Measurements from ENCODE around the gene NOS1. TPM values are rescaled to one million over a fixed set of nuclear protein-coding genes. Genes with fewer than 3 reads are reported as not detected.

NOS1 gene
- total RNA-seq, 1 donor from 2014 or later: 1.9 TPM

DNA sequence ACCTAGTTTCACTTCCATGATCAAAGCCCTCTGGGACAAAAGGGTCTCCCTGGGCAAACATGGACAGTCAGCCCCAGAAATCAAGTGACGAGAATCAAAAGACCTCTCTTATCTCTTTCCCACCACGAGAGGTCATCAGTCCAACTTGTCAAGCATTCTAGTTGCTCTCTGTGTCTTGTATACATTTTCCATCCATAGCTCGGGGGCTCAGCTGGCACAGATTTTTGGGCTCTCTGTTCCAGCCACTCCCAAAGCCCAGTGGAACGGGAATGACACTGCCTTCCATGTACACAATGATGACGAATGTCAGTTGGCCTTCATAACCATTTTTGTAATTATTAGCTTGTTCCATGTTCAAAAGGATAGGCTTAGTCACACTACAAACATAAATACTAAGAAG, 29.7 kb downstream of the NOS1 start:
- no peak for DNase-seq (ENCODE audit: low spot score)

DNA sequence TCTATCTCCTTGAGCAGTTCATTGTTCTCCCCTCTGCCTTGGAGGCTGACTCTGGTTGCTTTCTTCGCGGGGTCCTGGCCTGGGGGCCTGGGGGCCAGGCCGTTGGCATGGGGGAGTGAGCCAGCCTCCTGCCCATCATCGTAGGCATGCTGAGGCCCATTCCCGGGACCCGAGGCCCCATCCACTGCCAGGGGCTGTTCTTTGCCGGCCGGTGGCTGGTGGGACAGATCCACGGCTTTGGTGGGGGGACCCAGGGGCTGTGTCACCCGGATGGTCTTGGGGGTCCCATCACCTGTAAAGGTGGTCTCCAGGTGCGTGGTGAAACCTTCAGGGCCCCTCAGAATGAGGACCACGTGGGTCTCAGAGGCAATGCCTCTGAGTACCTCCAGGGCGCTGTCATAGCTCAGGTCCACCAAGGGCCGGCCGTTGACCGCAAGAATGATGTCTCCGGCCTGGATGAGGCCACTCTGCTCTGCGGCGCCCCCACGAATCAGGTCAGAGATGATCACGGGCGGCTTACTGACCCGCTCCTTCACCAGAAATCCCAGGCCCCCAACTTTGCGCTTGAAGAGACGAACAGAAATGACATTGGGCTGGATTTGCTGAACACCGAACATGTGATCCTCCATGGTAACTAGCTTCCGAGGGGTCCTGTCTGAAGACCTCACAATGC, 30.8 kb downstream of the NOS1 start:
- no peak for DNase-seq (ENCODE audit: low spot score)

DNA sequence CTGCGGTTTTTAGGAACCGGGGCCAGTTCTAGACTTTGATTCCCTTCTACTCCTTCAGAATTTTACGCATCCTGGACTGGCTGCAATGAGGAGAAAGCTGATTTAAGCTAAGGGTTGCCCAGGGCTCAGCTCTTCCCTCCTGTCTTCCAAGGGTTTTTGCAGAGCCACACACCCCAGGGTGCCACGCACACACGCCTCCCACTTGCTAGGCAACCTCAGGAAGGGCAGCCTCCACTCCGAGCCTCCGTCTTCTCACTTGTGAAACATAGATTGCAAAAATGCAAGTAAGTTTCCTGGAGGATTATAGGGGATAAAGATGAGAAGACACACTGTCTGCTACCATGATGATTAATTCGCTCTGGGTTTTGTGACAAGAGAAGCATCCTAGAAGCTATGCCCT, 31.7 kb downstream of the NOS1 start:
- no peak for DNase-seq (ENCODE audit: low spot score)

DNA sequence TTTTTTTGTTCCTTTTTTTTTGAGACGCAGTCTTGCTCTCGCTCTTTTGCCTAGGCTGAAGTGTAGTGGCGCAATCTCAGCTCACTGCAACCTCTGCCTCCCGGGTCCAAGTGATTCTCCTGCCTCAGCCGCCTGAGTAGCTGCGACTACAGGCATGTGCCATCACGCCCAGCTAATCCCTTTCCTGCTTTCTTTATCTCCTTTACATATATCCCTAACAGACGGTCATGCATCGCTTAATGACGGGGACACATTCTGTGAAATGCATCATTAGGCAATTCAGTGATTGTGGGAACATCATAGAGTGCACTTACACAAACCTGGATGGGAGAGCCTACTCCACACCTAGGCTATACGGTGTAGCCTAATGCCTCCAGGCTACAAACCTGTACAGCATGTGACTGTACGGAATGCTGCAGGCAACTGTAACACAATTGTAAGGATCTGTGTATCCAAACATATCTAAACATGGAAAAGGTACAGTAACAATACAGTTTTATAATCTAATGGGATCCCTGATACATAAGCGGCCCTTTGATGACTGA, 32.8 kb downstream of the NOS1 start:
- no peak for DNase-seq (ENCODE audit: low spot score)

DNA sequence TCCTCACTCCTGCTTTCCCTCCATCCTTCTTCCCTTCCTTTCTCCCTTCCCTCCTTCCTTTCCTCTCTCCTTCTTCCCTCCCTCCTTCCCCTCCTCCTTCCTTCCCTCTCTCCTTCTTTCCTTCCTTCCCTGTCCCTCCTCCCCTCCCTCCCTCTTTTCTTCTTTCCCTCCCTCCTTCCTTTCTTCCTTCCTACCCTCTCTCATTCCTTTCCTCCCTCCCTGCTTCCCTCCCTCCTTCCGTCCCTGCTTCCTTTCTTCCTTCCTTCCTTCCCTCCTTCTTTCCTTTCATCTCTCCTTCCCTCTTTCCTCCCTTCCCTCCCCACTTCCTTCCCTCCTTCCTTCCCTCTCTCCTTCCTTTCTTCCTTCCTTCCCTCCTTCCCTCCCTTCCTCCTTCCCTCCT, 39.0 kb downstream of the NOS1 start:
- DNase-seq (ENCODE audit: low spot score): no peak

DNA sequence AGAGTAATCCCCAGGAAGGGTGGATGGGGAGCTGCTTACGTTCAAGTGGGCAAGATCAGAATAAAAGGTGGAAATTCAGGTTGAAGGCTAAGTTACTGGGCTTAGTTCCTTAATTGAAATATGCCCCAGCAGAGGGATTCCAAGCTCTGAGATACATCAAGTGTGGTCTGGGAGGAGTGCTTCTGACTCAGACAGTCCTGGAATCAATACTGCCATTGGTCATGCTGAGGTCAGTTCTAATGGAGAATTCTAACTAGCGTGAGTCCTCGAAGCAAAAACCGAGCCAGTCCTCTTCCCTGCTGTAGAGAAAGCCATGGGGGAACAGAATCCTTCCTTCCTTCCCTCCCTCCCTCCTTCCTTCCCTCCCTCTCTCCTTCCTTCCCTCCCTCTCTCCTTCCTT, 39.9 kb downstream of the NOS1 start:
- DNase-seq (ENCODE audit: low spot score): no peak

DNA sequence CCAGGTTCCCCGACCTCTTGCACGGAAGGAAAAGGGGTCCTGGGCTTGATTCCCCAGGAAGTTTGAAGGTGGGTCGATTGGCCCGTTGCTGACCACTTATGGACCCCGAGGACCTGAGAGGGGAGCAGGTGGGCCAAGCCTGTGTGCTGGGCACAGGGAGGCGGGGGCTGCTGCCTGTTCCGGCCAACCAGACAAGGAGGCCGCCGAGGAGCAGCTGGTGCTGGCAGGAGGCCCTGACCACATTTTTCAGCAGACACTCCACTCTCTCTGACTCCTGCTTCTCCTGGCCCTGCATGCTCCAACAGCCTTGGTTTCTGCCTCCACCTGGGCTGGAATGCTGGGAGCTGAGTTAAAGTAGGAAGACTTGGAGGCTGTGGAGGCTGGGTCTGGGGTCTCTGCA, 42.8 kb downstream of the NOS1 start:
- DNase-seq (ENCODE audit: low spot score): no peak

DNA sequence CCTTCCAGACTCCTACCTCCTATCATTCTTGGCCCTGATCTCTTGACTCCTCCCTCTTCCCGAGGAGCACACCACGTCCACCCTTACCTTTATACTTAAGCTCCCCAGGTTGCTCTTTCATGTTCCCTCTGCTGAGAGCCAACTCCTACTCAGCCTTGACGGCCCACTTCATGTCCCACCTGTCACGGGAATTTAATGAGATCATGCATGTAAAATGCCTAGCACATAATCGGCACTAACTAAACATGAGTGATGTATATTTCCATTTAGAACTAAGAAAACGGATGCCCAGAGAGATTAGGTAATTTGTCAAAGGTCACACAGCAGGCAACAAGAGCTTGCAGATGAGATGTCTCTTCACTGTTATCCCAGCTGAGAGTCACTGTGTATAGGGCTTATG, 45.1 kb downstream of the NOS1 start:
- no peak for DNase-seq (ENCODE audit: low spot score)

DNA sequence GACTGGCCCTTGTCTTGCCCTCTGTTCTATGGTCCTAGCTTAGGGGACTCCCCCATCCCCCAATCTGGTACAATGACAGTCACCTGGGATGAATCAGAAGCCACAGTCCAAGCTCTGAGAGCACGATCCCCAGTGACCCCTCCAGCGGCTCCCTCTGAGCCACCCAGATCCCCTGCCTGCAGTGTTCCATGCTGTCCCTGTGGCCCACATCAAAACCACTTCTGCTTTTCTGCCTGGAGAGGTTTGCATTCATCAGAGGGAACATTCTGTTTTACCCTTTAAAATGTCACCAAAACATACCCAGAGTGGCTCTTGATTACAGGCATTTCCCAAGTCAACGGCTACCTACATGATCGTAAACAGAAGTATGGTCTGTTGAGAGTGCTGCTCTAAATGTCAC, 47.5 kb downstream of the NOS1 start:
- no peak for DNase-seq (ENCODE audit: low spot score)

DNA sequence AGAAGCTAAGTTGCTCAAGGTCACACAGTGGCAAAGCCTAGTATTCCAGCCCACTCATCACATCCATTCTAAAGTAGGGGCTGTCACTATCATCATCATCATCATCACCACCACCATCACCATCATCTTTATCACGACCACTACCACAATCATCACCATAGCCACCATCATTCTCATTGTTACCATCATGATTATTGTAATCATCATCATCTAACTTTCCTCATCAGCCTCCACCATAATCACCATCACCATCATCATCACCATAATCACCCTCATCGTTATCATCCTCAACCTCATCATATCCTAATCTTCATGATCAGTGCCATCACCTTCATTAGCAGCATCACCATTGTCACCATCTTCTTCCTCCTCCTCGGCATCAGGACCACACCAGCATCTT, 48.7 kb downstream of the NOS1 start:
- DNase-seq (ENCODE audit: low spot score): no peak

DNA sequence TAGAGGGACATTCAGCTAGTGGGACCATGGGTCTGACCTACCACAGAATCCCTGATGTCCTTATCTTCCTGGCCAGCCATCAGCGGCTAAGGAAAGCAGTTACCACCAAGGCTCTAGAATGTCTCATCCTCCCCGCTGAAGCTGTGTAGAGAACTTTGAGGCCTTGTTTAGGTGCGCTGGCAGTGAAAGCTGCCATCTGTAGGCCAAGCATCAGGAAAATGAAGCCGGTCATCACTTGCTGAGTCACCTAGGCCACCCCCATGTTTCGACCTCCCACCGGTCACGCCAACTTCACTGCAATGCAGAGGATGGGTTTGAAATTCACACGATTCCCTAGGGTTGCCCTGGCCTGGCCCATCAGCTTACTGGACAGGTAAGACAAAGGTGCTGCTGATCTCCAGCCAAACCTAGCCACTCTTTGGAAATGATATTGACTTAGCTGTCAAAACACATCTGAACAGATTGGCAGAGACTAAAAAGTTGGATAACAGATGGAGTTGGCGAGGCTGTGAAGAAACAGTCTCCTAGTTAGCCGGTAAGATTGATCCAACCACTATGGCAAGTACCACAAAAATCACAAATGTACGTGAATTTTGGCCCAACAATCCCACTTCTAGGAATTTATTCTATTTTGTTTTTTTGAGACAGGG, 52.0 kb downstream of the NOS1 start:
- no peak for DNase-seq (ENCODE audit: low spot score)

DNA sequence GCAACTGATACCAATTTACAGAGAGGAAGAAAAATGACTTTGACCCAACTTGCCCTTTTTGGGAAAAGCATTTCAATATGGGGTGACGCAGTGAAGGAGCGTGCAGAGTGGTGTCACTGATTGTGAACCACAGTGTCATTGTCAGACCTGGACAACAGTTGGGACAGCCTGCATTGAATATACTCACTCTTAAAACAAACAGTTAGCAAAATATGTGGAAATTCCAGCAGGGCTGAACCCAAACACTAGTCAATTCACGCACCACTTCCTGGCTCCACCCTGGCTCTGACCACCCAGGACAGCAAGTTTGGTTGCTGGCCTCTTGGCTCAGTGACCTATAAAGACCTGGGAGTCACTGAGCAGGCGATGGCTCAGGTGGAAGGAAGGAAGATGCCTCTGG, 61.3 kb downstream of the NOS1 start:
- no peak for DNase-seq (ENCODE audit: low spot score)

DNA sequence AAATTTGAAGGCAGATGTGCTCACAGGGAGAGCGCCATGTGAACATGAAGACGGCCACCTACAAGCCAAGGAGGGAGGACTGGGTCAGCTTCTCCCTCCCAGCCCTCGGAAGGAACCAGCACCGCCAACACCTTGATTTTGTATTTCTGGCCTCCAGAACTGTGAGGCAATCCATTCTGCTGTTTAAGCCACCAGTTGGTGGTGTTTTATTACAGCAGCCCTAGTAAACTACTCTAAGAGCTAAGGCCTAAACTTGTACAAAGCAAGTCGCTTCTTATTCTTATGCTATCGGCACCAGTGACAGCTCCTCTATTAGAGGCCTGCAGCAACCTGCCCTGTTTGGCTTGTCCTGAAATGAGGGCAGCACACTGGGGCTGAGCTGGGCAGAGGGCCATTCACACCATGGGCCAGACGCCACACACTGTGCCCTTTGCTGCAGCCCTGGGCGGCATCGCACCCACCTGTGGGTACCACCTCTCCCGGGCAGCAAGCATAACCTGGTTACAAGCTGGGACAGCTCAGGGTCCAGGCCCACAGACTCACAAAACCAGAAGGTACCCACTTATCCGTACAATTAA, 62.7 kb downstream of the NOS1 start:
- DNase-seq (ENCODE audit: low spot score): no peak

DNA sequence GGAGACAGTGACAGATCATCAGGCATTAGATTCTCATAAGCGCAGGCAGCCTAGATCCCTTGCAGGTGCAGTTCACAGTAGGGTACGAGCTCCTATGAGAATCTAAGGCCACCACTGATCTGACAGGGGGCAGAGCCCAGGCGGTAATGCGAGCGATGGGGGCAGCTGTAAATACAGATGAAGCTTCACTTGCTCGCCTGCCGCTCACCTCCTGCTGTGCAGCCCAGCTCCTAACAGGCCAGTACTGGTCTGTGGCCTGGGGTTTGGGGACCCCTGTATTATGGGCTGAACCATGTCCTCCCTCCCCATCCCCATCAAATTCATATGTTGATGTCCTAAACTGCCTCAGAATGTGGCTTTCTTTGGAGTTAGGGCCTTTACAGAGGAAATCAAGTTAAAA, 63.2 kb downstream of the NOS1 start:
- DNase-seq (ENCODE audit: low spot score): no peak

DNA sequence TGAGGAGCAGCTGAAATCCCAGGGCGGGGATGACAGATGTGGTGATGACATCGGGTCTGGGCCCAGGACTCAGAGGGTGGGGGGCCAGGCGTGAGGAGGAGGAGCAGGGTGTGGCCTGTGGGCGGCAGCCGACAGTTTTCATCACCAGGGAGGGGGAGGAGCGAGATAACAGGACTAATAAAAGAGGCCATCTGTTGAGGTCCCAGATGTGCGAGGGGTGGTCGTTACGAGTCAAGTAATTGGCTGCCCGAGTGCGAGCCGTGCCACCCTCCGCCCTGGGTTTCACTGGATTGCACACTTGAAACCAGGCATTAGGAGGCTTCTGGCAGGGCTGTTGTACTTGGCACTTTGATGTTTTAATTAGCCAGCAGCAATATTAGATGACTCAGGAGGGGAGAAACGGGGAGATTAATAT, 67.2 kb downstream of the NOS1 start:
- DNase-seq (ENCODE audit: low spot score): peak; percentile 24

DNA sequence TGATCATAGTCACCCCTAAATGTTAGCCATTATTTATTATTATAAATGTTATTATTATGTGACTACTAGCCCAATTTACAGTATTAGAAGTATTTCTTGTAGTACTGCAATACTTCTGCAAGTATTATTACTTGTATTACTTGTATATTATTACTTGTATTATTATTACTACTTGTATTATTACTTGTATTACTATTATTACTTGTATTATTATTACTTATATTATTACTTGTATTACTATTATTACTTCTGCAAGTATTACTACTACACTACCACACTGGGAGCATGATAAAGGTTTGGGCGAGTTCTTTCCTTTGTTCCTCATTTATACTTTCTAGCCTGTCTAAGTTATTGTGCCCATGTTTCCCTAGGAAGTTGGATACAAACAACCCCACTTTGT, 67.9 kb downstream of the NOS1 start:
- no peak for DNase-seq (ENCODE audit: low spot score)

DNA sequence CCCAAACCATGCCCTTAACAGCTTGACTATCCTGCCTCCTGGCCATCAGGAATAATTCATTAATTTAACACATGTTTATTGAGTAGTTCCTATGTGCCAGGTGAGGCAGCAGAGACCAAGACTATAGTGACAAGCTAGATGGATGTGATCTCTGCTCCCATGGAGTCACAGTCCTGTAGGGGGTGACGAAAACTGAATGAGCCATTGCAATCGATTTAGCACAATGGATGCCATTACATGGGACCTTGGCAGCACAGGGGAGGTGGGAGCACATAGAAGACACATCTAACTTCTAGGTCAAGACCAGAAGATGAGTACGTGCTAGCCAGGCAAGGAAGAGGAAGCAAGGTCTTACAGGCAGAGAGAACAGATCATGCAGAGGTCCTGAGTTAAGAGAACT, 68.7 kb downstream of the NOS1 start:
- no peak for DNase-seq (ENCODE audit: low spot score)

DNA sequence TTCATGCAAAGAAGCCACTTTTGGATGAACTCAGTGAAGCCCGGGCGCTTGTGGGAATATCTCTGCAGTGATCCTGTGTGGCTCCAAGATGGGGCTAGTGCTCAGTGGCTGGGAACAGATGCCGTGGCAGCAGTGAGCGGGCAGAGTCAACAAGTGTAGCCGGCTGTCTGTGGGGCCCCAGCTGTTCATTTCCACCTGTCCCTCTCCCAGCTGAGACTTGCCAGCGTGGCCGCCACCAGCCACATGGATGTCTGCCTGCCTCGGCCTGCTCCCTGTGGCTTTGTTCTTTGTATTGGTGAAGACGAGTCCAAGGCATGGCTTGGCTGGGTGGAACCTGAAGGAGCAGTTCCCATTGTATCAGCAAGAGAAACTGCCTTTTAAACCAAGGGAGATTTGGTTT, 77.3 kb downstream of the NOS1 start:
- DNase-seq (ENCODE audit: low spot score): no peak

DNA sequence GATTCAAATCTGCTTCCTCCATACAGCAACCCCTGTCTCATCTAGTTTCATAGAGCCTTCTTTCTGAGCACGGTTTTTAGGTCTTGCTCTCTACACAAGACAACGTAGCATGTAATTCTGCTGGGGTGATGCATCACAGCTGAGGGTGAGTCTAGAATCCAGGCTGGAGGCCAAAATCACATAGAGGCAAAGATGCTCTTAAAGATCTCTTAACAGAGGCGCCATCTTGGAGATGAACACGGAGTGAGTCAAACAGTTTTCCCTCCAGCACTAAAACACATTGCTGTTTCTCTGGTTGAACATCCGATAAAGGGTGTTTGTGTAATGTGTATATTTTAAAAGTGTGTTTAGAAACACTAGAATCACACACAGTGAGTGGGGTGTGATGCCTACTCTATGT, 78.9 kb downstream of the NOS1 start:
- DNase-seq (ENCODE audit: low spot score): no peak

DNA sequence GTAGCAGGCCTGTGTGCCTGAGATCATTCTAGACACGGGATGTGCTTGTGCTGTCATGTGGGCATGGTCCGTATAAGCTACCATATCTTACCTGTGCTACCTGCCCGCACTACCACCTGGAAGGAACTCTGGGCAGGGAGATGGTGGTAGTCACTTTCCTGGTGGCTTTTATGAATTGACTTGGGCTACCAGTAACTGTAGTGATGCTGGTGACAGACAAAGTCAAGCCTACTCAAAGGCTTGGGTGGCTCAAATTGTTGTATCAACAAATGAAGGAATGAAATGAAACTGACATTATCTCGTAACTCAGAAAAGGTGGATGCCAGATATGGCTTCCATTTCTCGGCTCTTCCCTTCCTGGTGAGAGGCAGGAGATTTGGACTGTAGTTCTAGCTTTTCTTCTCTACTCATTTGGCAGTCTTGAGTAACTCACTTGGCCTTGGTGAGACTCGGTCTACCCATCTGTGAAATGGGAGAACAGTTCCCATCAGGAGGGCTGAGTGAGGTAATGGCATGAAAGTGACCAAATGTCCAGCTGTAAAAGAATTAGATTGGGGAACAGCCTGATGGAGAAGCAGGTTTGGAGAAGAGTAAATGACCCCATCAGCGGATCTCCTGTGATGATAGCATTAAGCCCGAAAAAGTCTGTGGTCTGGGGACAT, 81.3 kb downstream of the NOS1 start:
- no peak for DNase-seq (ENCODE audit: low spot score)

DNA sequence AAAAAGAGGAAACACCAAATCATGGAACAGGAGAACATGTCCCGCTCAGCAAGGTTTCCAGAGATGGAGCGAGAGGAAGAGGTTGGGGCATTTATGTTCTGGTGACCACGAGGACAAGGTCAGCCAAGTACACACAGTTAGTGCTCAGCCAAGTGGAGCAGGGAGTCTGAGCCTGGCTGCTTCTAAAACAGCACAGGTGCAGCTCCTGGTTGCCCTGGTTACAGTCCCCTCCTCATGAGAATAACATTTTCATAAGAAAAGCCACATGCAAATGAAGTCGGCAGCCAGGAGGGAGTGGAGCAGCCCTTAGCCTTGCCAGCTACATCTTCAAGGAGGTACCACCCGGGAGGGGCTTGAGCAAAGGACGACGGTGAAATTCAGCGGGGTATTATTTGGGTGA, 81.8 kb downstream of the NOS1 start:
- no peak for DNase-seq (ENCODE audit: low spot score)

DNA sequence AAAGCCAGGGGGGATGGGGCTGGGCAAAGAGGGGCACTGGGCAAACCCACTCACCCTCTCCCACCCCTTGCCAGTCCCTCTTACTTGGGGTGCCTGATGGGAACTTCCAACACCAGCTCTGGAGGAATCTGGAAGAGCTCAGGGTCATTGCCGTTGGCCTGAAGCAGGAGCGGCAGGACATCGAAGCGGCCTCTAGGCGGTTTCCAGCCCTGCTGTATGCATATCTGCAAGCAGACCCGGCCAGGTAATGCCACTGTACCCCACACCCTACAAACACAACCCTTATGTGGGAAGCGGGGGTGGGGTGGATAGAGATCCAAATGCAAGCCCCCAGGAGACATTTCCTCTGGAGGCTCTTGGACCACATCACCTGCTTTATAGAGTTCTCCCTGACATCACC, 83.6 kb downstream of the NOS1 start:
- DNase-seq (ENCODE audit: low spot score): no peak

DNA sequence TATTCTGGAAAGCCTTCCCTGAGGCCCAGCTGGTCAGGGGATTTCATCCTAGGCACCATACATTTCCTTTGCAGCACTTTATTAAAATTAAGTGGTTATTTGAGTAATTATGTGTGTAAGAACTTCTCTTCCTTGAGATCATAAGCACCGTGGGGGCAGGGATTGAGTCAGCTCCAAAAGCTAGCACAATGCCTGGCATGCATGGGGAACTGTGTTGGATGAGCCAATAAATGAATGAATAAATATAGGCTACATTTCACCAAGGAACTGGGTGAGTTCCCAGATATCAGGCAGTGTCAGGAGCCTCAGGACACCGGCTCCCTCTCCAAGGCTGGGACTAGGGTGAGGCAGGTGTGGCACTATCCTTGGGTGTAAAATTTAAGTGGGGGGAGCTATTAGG, 88.3 kb downstream of the NOS1 start:
- DNase-seq (ENCODE audit: low spot score): no peak

All from umbilical cord (tissue), 2 donors.